NCI-H748 treated with DMSO at 0.1 percent for 48 hours (cell line): ENCODE data around the gene RHBDD1.
A peak's percentile ranks its signal among the peaks of the same experiment; 100 is the strongest.

Source experiments
- DNase-seq: peaks from one replicate; lab custom pipeline; 2025; lab: John Stamatoyannopoulos, UW

RHBDD1 gene

GRCh38 chr2:226984750-226985582 is 149.1 kb downstream of the RHBDD1 start:
- DNase-seq: peak; percentile 71

DNA sequence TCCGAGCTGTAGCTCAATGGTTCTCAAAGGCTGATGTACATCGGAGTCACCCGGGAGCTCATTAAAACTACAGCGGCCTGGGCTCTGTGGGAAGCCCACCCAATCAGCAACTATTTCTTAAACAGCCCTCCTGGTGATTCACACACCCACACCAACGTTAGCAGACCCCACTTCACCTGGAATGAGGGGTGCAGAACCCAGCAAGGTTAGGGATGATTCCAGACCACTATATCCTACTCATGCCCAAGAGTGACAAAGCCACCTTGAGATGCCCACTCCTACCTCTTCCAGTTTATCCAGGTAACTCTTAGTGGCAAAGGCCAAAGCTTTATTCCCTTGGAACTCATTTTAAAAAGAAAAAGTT is 149.7 kb downstream of the RHBDD1 start:
- DNase-seq: no peak

- no peak for DNase-seq
Measured at GRCh38 chr2:226991663-226992062, 155.8 kb downstream of the RHBDD1 start.

DNA sequence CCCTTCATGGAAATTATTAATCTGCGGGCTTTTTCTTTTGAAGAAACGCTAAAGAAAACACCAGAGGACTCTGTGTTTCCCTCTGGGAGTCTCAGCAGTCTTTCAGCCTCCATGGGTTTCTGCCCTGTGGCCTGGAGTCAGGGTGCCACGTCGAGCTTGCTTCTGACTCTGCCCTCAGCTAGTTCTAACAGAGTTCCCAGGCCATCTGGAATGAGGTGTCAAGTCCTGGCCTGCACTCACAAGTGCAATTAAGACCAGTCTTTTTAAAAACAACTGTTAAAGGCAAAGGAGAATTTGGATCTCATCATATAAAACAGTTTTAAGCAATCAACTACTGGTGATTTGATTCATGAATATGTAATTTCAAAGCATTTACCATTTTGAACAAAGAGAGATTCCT is 157.3 kb downstream of the RHBDD1 start:
- no peak for DNase-seq

DNA sequence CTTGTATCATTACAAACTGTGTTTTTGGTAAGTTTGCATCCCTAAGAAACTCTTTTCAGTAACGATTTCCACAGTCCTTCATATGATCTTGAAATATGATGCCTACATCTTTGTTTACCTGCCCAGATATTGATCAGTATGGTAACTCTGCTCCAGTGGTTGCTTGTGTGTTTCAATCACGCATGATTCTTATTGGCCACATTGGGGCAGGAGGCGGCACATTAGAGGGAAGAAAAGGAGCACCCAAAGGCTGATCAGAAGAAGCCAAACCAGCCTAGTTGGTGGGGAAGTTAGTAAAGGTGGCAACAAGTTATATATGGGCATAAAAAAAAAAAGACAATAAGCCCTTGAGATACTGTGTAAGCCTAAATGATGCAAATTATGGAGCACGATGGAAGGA is 158.9 kb downstream of the RHBDD1 start:
- no peak for DNase-seq

DNA sequence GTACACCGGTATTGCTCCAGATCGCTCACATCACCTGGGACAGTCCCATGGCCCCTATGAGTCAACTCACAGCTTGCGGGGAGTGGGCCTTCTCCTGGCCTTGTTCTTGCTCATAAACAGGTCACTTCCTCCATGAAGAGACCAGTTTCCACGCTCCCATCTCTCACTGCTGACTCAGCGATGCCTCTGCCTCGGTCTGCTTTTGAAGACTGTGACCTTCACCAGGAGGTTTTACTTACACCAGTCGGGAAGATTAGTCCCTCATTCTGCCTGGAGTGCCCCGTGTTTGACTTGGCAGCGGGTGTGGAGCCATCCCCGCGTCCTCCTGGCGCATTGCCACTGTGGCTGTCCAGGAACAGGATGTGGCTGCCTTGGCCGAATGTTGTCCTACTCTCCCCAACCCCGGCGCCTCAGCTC is 159.8 kb downstream of the RHBDD1 start:
- no peak for DNase-seq

DNA sequence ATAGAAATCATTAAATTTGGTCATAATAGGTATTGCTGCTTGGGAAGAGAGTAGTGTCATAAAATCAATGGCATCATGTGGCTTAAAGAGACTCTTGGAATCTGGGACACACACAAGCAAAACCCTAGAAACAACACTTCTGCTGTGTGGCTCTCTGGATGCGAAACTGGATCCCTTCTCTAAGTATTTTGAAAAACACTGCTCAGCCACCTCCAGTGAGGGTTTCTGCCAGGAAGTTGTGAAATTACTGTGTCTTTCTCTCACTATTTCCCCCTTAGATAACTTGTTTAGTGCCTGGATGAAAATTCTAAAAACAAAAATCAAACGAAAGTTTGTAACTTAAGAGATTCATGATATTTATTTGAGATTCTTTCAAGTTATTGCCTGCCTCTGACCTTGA is 163.8 kb downstream of the RHBDD1 start:
- no peak for DNase-seq

DNA sequence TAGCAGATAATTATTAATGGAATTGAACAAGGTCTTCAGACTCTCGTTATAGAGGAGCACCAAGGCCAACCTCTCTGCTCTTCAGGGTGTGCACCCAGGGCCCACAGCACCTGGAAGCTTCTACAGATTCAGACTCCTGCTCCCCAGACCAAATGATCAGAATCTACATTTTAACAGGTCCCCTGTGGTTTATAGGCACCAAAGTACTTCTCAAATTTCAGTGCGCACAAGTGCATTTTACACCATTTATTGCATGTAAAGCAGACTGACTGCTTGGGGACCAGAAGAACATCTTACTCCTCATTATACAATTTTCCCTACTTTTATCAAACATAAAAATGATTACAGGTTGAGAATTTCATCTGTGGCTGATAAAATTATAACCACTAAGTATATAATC is 164.3 kb downstream of the RHBDD1 start:
- no peak for DNase-seq

GRCh38 chr2:227004482-227004881 is 168.6 kb downstream of the RHBDD1 start:
- DNase-seq: no peak

DNA sequence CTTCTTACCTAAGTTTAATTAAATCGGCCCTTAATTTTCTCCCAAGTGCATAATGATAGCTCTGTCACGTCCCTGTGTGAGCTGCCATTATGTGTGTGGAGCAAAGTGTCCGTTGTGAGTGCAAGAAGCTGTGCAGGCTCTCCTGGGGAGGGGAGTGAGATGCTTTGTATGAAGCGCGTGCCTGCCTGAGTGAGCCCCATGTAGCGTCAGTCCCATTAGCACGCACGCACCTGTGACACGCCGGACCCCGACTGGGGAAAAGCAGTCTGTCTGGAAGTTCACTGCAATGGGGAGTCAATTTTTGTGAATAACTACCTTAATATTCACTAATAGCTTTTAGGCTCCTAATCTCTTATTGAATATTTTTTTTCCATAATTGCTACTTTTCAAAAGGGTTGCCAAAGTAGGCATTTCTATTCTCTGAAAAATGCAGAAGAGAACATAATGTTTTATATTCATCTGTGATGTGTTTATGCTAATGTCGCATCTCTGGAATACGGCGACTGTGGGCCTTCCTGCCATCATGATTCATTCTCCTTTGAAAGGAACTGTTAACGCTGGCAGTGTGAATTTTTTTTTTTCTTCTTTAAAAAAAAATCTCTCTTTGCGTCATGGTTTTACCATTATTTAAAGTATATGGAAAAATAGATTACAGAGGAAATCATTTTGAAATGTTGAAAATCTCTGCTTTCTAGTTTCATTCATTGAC is 170.5 kb downstream of the RHBDD1 start:
- peak; percentile 35 for DNase-seq

DNA sequence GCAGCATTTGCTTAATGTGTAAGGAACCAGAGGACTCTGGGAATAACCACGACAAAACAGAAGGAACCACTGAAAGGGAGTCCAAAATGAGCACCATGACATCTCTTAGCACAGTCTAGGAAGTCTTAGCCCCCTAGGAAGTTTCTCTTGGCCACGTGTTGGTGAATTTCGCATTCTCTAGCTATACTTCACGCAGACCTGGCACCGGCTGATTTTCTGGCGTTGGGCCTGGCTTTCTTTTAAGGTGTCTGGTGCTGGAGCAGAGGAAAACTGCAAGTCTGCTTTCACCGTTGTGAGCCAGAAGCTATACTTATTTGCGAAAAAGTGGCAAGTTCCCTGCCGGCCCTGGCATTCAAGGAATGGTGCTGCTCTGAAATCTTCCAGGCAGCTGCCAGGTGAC is 171.3 kb downstream of the RHBDD1 start:
- DNase-seq: no peak

- DNase-seq: no peak
Measured at GRCh38 chr2:227007940-227008339, 172.1 kb downstream of the RHBDD1 start.

DNA sequence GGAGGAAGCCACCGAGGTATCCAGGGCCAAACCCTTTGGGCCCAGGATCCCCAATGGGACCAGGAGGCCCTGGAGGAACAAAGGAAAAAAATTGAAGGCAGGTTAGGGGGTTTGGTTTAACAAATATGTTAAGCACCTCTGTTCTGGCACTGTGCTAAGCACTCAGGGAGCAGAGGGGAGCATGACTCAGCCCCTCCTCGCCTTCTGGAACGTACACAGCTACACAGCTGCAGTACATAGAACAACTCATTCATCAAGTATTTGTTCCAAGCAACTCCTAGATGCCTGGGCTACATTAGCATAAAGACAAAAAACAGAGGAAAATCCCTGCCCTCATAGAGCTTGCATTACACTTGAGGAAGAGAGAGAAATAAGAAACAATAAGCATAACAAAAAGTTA is 174.6 kb downstream of the RHBDD1 start:
- DNase-seq: no peak

DNA sequence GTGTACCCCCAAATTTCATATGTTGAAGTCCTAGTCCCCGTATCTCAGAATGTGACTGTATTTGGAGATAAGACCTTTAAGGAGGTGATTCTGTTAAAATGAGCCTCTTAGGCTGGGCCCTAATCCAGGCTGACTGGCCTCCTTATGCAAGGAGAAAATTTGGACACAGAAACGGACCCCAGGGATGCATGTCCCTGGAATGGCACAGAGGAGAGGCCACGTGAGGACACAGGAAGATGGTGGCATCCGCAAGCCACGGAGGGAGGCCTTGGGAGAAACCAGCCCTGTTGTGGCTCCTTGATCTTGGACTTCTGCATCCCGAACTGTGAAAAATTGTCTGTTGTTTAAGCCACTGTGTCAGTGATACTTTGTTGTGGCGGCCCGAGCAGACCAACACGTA is 177.5 kb downstream of the RHBDD1 start:
- DNase-seq: no peak

DNA sequence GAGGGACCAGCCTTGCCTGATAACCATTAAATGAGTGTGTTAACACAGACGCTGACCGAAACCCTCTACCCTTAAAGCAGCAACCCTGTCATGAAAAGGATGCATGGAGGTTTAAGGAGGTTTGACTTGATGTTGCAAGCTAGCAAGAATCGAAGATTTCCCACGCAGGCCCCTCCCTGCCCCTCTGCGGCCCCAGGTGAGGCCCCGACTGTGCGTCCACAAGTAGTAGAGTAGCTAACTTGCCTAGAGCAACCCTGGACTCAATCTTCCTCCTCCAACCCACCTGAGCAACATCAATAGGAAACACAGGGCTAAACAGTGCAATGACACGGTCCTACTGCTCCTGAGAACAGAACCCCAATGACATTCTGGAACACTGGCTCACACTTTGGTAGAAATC is 178.0 kb downstream of the RHBDD1 start:
- DNase-seq: no peak

DNA sequence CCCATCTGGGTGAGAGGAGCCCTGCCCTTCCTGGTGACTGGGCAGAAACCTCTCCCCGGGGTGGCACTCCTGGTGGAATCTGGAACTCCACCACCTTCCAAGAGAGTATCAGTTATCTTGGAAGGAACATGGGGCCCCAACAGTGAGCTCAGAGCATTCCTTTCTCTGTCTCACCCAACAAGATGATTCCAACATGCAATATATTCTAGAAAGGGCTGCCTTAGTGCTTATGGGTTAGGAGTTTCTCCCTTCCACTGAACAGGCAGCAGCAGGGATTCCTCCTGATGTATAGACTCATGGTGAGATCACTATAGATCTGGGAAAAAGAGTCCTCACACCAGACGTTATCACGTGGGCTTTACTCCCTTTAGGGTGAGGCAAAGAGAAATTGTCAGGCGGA is 181.0 kb downstream of the RHBDD1 start:
- DNase-seq: no peak

DNA sequence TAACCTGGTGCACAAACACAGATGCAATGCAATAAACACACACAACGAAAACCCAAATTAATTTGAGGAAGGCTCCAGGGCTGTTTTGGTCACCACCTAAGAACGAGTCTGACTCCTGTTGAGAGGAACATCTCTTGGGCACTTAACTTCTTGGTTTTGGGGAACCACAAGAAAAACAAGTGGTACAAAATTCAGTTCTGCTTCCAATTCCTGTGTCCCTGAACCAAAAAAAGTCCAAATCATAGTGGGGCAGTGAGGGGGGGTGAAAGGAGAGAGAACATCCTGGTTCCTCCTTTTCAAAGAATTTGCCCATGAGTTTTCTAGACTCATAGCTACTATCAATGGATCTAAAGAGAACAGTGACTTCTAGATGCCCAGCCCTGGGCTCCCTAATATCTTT is 184.6 kb downstream of the RHBDD1 start:
- no peak for DNase-seq

DNA sequence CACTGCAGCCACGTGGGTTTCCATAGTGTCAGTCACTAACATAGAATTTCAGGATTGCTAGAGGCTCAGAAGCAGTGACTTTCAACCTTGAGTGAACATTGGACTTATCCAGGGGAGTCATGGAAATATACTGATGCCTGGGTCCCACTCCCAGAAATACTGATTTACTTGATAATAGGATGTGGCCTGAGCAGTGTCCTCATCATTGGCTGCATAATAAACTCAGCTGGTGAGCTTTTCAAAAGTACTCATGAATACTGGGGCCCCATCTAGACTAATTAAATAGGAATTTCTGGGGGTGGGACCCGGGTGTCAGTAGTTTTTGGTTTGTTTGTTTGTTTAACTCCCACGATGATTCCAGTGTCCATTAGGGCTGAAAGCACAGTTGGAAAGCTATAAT is 186.8 kb downstream of the RHBDD1 start:
- no peak for DNase-seq

GRCh38 chr2:227025510-227025909 is 189.7 kb downstream of the RHBDD1 start:
- no peak for DNase-seq

DNA sequence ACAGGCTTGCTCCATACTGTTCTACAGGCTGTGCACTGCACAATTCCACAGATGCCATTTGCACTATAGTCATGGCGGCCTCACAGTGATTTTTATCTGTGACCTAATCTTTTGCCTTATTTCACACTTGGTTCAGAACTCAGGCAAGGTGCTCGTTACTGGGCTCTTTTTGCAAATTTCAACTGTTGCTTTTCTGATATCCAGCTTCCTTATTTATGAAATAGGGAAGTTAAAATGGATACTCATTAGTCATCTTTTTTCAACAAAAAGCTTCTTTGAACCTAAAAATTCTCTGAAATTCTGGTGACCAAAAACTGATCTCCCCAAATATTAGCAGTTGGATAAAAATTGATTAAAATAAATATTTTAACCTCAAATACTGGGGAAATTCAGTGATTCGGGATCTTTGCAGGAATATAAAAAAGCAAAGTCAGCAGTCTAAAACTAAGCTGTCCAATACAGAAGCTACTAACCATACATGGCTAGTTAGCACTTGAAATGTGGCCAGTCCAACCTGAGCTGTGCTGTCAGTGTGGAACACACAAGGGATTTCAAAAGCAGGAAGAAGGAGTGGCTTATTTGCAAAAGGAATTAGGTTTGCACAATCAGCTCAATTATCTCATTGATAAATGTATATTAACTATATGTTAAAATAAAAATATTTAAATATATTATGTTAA is 193.7 kb downstream of the RHBDD1 start:
- no peak for DNase-seq

- no peak for DNase-seq
Measured at GRCh38 chr2:227030789-227031188, 194.9 kb downstream of the RHBDD1 start.

DNA sequence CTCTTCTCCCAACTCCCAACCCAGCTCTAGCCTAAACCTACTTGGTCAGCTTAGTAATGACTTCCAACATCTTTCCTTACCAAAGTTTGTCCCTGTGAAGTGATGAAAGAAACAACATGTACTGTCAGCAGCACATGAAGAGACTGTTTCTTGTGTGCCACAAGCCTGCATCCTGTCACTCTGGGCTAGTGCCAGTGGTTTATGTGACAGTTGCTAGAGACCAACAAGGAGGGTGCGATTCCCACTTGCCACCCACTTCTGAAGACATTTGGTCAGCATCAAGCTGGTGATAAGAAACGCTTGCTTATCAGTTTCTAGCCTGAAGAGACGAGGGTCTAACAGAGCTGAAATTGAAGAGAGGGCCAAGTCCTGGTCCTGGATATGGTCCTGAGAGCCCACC is 195.5 kb downstream of the RHBDD1 start:
- no peak for DNase-seq

DNA sequence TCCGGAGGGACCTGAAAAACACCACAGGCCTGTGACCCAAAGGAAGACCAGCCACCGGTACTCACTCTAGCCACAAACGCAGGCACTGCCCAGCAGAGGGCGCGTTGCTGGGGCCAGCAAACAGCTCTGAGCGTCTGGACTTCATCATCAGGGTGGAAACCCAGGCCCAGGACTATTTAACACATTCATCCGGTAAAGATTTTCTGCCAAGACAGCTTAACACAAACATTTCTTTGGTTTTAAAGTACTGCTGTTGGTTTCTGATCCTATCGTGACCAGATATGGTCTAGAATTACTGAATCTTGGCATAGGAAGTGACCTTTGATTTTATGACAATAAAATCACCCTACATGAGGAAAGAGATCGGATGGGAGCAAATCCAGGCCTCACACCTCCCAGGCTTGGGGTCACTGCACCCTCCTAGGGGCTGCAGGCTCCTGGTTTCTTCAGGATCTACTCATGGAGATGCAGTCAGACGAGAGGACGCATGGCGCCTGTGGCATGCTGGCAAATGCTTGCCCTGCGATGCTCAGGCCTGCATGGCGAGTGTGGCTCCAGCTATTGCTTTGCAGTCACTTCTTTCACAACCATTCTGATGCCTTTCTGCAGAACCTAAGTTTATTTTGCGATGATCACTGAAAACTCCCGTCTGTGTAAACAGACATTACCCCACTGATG is 197.8 kb downstream of the RHBDD1 start:
- DNase-seq: no peak
